G401 (cell line): ENCODE results near the gene KCNJ15. TPM values are rescaled to one million over a fixed set of nuclear protein-coding genes. Genes with fewer than 3 reads are reported as not detected.

Source experiments
- DNase-seq: peaks from one replicate; pipeline ENCODE4 v3.0.0-alpha.2; 2015; ENCODE audit warnings: low spot score
- in situ Hi-C: cut with HindIII; loops from 2 replicates; pipeline ENCODE4 v1.10.0; 2016; ENCODE audit warnings: low sequenced_read_pairs, mixed read lengths
- total RNA-seq: library from RNA; depleted of rRNA; stranded (reverse); fragments of >200 nt; shearing (Covaris generic); gene quantifications from 2 replicates; pipeline ENCODE4 v1.2.3, GENCODE V29; 2014

Gene KCNJ15
- total RNA-seq, 1 experiment from 2014 or later = not detected

- in situ Hi-C loops = no loop called here
- no peak for DNase-seq
These were observed 58.3 kb downstream of the KCNJ15 start for GRCh38 chr21:38315122-38315521.

GRCh38 chr21:38319781-38320180, 63.0 kb downstream of the KCNJ15 start:
- no peak for DNase-seq
- in situ Hi-C loops = no loop called here

GRCh38 chr21:38321568-38321967, 64.8 kb downstream of the KCNJ15 start:
- in situ Hi-C loops = no loop called here
- no peak for DNase-seq

GRCh38 chr21:38322311-38322950, 65.6 kb downstream of the KCNJ15 start:
- in situ Hi-C loops = no loop called here
- DNase-seq = no peak

GRCh38 chr21:38323721-38324531, 67.1 kb downstream of the KCNJ15 start:
- DNase-seq = no peak
- in situ Hi-C loops = no loop called here

GRCh38 chr21:38325216-38325615, 68.4 kb downstream of the KCNJ15 start:
- in situ Hi-C loops = no loop called here
- no peak for DNase-seq

- no peak for DNase-seq
- in situ Hi-C loops = no loop called here
These were observed 69.1 kb downstream of the KCNJ15 start for GRCh38 chr21:38325731-38326420.

- in situ Hi-C loops = no loop called here
These were observed 69.6 kb downstream of the KCNJ15 start for GRCh38 chr21:38326429-38326828.

GRCh38 chr21:38326899-38327298, 70.1 kb downstream of the KCNJ15 start:
- in situ Hi-C loops = no loop called here
- no peak for DNase-seq

More at GRCh38 chr21:38326429-38326828, 69.6 kb downstream of the KCNJ15 start:
- no peak for DNase-seq

- in situ Hi-C loops = no loop called here
- no peak for DNase-seq
These were observed 71.2 kb downstream of the KCNJ15 start for GRCh38 chr21:38327984-38328383.

GRCh38 chr21:38329162-38329561, 72.4 kb downstream of the KCNJ15 start:
- in situ Hi-C loops = no loop called here
- no peak for DNase-seq

GRCh38 chr21:38330666-38331065, 73.9 kb downstream of the KCNJ15 start:
- in situ Hi-C loops = no loop called here
- no peak for DNase-seq

- DNase-seq = no peak
These were observed 76.8 kb downstream of the KCNJ15 start for GRCh38 chr21:38333301-38334272.

GRCh38 chr21:38334866-38335265, 78.1 kb downstream of the KCNJ15 start:
- in situ Hi-C loops = no loop called here

More at GRCh38 chr21:38333301-38334272, 76.8 kb downstream of the KCNJ15 start:
- in situ Hi-C loops = no loop called here

GRCh38 chr21:38337793-38338192, 81.0 kb downstream of the KCNJ15 start:
- DNase-seq = no peak
- in situ Hi-C loops = no loop called here

More at GRCh38 chr21:38334866-38335265, 78.1 kb downstream of the KCNJ15 start:
- DNase-seq = no peak

GRCh38 chr21:38340131-38340530, 83.3 kb downstream of the KCNJ15 start:
- DNase-seq = no peak
- in situ Hi-C loops = no loop called here

GRCh38 chr21:38341546-38342012, 84.8 kb downstream of the KCNJ15 start:
- in situ Hi-C loops = no loop called here

GRCh38 chr21:38342739-38343138, 85.9 kb downstream of the KCNJ15 start:
- no peak for DNase-seq
- in situ Hi-C loops = no loop called here

More at GRCh38 chr21:38341546-38342012, 84.8 kb downstream of the KCNJ15 start:
- DNase-seq = no peak

- DNase-seq = no peak
- in situ Hi-C loops = no loop called here
These were observed 86.9 kb downstream of the KCNJ15 start for GRCh38 chr21:38343691-38344090.
